BLaER1 treated with 17β-estradiol and CSF1 and Interleukin-3, amounts not matched to agents 10 nM and 100 nM (cell line): Measurements from ENCODE around the gene NEUROD2.

Experiments used
- H3K27ac ChIP-seq, 11 experiments: shearing (Covaris generic); formaldehyde crosslinking; 2 replicates each; pipeline ENCODE4 v1.8.1; 2022
- H3K27me3 ChIP-seq, 11 experiments: shearing (Covaris generic); formaldehyde crosslinking; 2 replicates each; pipeline ENCODE4 v1.8.1; 2022
- H3K36me3 ChIP-seq, 11 experiments: shearing (Covaris generic); formaldehyde crosslinking; 2 replicates each; pipeline ENCODE4 v1.8.1; 2022
- H3K4me1 ChIP-seq, 10 experiments: shearing (Covaris generic); formaldehyde crosslinking; 2 replicates each; pipeline ENCODE4 v1.8.1; 2022
- H3K4me2 ChIP-seq, 11 experiments: shearing (Covaris generic); formaldehyde crosslinking; 2 replicates each; pipeline ENCODE4 v1.8.1; 2022
- H3K4me3 ChIP-seq, 10 experiments: shearing (Covaris generic); formaldehyde crosslinking; 2 replicates each; pipeline ENCODE4 v1.8.1; 2022
- H3K9ac ChIP-seq, 11 experiments: shearing (Covaris generic); formaldehyde crosslinking; 2 replicates each; pipeline ENCODE4 v1.8.1; 2022
- H3K9me3 ChIP-seq, 11 experiments: shearing (Covaris generic); formaldehyde crosslinking; replicated peaks in 1 of 11; 2 replicates each; pipeline ENCODE4 v1.8.1; 2022
- H4K20me1 ChIP-seq, 11 experiments: shearing (Covaris generic); formaldehyde crosslinking; 2 replicates each; pipeline ENCODE4 v1.8.1; 2022
- Cebpa-rat ChIP-seq, 11 experiments: shearing (Covaris generic); IDR thresholded peaks; 2 replicates each; pipeline ENCODE4 v1.8.1; 2022

Gene NEUROD2

GRCh38 chr17:39625198-39625785, 17.6 kb upstream of the NEUROD2 start:
- Histone ChIP-seq H3K4me2 (no peak overlapping the region), H4K20me1 (no peaks in the 10 kb centered on the region; a peak in 2 of 22 replicates), H3K4me3 (no peak overlapping the region), H3K4me1 (peaks cover 6 to 59% (median 47%) of the 10 kb centered on the region in 10 experiments; a peak in 19 of 20 replicates), H3K27me3 (peaks cover 20 to 36% (median 26%) of the 10 kb centered on the region in 11 experiments), H3K36me3 (no peaks in the 10 kb centered on the region), H3K27ac (no peak overlapping the region), H3K9ac (peak overlapping the region in 3 of 11 experiments; percentile 0 to 48 (median 23); a peak in 5 of 22 replicates), H3K9me3 (no peaks in the 10 kb centered on the region)
- TF ChIP-seq Cebpa-rat (IDR thresholded peaks at IDR 0.05), result no peak

GRCh38 chr17:39624313-39624712, 16.6 kb upstream of the NEUROD2 start:
- H3K27ac ChIP-seq, result no peak overlapping the region
- peaks cover 20 to 36% (median 26%) of the 10 kb centered on the region in 11 experiments for H3K27me3 ChIP-seq
- H4K20me1 ChIP-seq, result no peaks in the 10 kb centered on the region; a peak in 2 of 22 replicates
- H3K4me3 ChIP-seq, result no peak overlapping the region
- no peaks in the 10 kb centered on the region for H3K36me3 ChIP-seq
- no peak overlapping the region for H3K4me2 ChIP-seq
- no peak for TF ChIP-seq Cebpa-rat (IDR thresholded peaks at IDR 0.05)
- H3K9ac ChIP-seq, result no peak overlapping the region
- H3K4me1 ChIP-seq, result peaks cover 6 to 59% (median 44%) of the 10 kb centered on the region in 10 experiments; a peak in 19 of 20 replicates
- no peaks in the 10 kb centered on the region for H3K9me3 ChIP-seq

- no peak overlapping the region for H3K9ac ChIP-seq
- H3K4me2 ChIP-seq, result peak overlapping the region; percentile 23 to 75 (median 56); a peak in 20 of 22 replicates
- TF ChIP-seq Cebpa-rat (IDR thresholded peaks at IDR 0.05), result no peak
- no peaks in the 10 kb centered on the region; a peak in 2 of 22 replicates for H4K20me1 ChIP-seq
- no peak overlapping the region for H3K4me3 ChIP-seq
- H3K9me3 ChIP-seq, result no peaks in the 10 kb centered on the region
- H3K36me3 ChIP-seq, result no peaks in the 10 kb centered on the region
- 0 out of 22 replicates have a peak overlapping the region, but pooled peaks of 1 of the 11 experiments have one; percentile 14 for H3K27ac ChIP-seq
- peaks cover 20 to 41% (median 26%) of the 10 kb centered on the region in 11 experiments for H3K27me3 ChIP-seq
- H3K4me1 ChIP-seq, result peaks cover 13 to 59% (median 44%) of the 10 kb centered on the region in 10 experiments
Measured at GRCh38 chr17:39623356-39623950, 15.7 kb upstream of the NEUROD2 start.

GRCh38 chr17:39622380-39623006, 14.8 kb upstream of the NEUROD2 start:
- TF ChIP-seq Cebpa-rat (IDR thresholded peaks at IDR 0.05), result no peak
- H3K9me3 ChIP-seq, result no peaks in the 10 kb centered on the region
- H3K4me2 ChIP-seq, result peak overlapping the region; percentile 27 to 67 (median 47); a peak in 21 of 22 replicates
- no peak overlapping the region for H3K27ac ChIP-seq
- H3K27me3 ChIP-seq, result peaks cover 15 to 35% (median 21%) of the 10 kb centered on the region in 11 experiments
- H3K4me3 ChIP-seq, result no peak overlapping the region
- H4K20me1 ChIP-seq, result no peaks in the 10 kb centered on the region; a peak in 1 of 22 replicates
- no peak overlapping the region for H3K9ac ChIP-seq
- peaks cover 14 to 54% (median 41%) of the 10 kb centered on the region in 10 experiments for H3K4me1 ChIP-seq
- no peaks in the 10 kb centered on the region for H3K36me3 ChIP-seq

- peaks cover 8 to 27% (median 14%) of the 10 kb centered on the region in 11 experiments for H3K27me3 ChIP-seq
- H3K9ac ChIP-seq, result peak overlapping the region in 3 of 11 experiments; percentile 10 to 31 (median 27); a peak in 3 of 22 replicates
- no peak for TF ChIP-seq Cebpa-rat (IDR thresholded peaks at IDR 0.05)
- H3K4me1 ChIP-seq, result peaks cover 14 to 55% (median 42%) of the 10 kb centered on the region in 10 experiments
- H3K36me3 ChIP-seq, result no peaks in the 10 kb centered on the region
- no peak overlapping the region for H3K4me3 ChIP-seq
- peak overlapping the region; percentile 27 to 67 (median 47) for H3K4me2 ChIP-seq
- H3K27ac ChIP-seq, result no peak overlapping the region
- H4K20me1 ChIP-seq, result no peaks in the 10 kb centered on the region; a peak in 1 of 22 replicates
- no peaks in the 10 kb centered on the region for H3K9me3 ChIP-seq
Measured at GRCh38 chr17:39621523-39622379, 14.0 kb upstream of the NEUROD2 start.

- Histone ChIP-seq H3K27ac (no peak overlapping the region), H3K36me3 (no peaks in the 10 kb centered on the region), H3K4me2 (peak overlapping the region in 7 of 11 experiments; percentile 86 to 97 (median 95); a peak in 14 of 22 replicates), H4K20me1 (no peaks in the 10 kb centered on the region; a peak in 1 of 22 replicates), H3K4me1 (peaks cover 14 to 54% (median 42%) of the 10 kb centered on the region in 10 experiments), H3K27me3 (peaks cover 0 to 12% (median 0%) of the 10 kb centered on the region in 11 experiments; a peak in 5 of 22 replicates), H3K9me3 (no peaks in the 10 kb centered on the region), H3K9ac (0 out of 22 replicates have a peak overlapping the region, but pooled peaks of 1 of the 11 experiments have one; percentile 32), H3K4me3 (no peak overlapping the region)
- TF ChIP-seq Cebpa-rat (IDR thresholded peaks at IDR 0.05), result no peak
Measured at GRCh38 chr17:39619786-39620101, 12.0 kb upstream of the NEUROD2 start.

- H3K27ac ChIP-seq, result peak overlapping the region in 5 of 11 experiments; percentile 76 to 86 (median 81); a peak in 11 of 22 replicates
- no peaks in the 10 kb centered on the region for H3K9me3 ChIP-seq
- peaks cover 0 to 12% (median 0%) of the 10 kb centered on the region in 11 experiments; a peak in 2 of 22 replicates for H3K27me3 ChIP-seq
- H3K9ac ChIP-seq, result peak overlapping the region in 10 of 11 experiments; percentile 70 to 84 (median 82); a peak in 17 of 22 replicates
- H3K4me1 ChIP-seq, result peaks cover 14 to 54% (median 42%) of the 10 kb centered on the region in 10 experiments
- TF ChIP-seq Cebpa-rat (IDR thresholded peaks at IDR 0.05), result no peak
- H4K20me1 ChIP-seq, result no peaks in the 10 kb centered on the region; a peak in 1 of 22 replicates
- no peaks in the 10 kb centered on the region for H3K36me3 ChIP-seq
- peak overlapping the region; percentile 86 to 98 (median 95) for H3K4me2 ChIP-seq
- H3K4me3 ChIP-seq, result peak overlapping the region; percentile 58 to 72 (median 63); a peak in 17 of 20 replicates
Measured at GRCh38 chr17:39618956-39619785, 11.5 kb upstream of the NEUROD2 start.
